ENCODE results near the gene HEATR3. TPM values are rescaled to one million over a fixed set of nuclear protein-coding genes. Genes with fewer than 3 reads are reported as not detected.

Gene HEATR3
- total and polyA plus RNA-seq, 2 of the 8 experiments (the other 6 are each of a cell fraction or from before 2014, with no cell fraction given) = 13.0 to 29.2 TPM

DNA sequence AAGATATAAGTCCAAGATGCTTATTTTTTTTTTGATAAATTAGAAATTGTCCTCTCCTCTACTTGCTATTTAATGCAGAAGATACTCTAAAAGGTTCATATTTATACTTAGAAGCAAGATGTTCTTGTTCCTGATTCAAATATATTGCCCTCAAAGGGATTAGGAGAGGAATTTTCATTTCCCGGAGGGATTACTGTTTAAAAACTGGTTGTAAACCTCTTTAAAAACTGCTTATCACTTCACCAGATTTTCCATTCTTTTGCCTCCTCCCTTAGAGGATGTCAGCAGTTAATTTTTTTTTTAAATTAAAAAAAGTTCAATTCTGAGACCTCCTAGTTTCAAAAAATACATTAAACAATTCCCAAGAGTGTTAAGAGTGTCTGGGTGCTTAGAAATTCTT, 90.2 kb downstream of the HEATR3 start:
- FAIRE-seq = no peak
- peaks cover 0 to 9% (median 7%) of the 10 kb centered on the region in 4 experiments; a peak in 5 of 7 replicates for H3K4me1 ChIP-seq (replicated peaks in 1 of 4; ENCODE audit: control insufficient read depth in 3 of 4, insufficient read depth in 4 of 4, low read length in 3 of 4)
- TF ChIP-seq KDM1A (IDR thresholded peaks at IDR 0.05; ENCODE audit: borderline replicate concordance, low read length) (no peak), CTCF (IDR thresholded peaks at IDR 0.05; ENCODE audit: control extremely low read depth in 1 of 3, insufficient read depth in 1 of 3, low read depth in 1 of 3, low read length in 3 of 3) (no peak), POLR2AphosphoS5 (IDR thresholded peaks at IDR 0.05; ENCODE audit: low read depth, low read length) (no peak), RAD21 (IDR thresholded peaks at IDR 0.05 in 1 of 2, conservative IDR thresholded peaks at IDR 0.05 in 1 of 2; ENCODE audit: low read depth in 2 of 2, low read length in 2 of 2) (no peak), NRF1 (IDR thresholded peaks at IDR 0.05; ENCODE audit: low read depth, low read length) (no peak), TBP (IDR thresholded peaks at IDR 0.05; ENCODE audit: low read depth, low read length) (no peak), CHD2 (IDR thresholded peaks at IDR 0.05; ENCODE audit: low read length) (no peak), NANOG (IDR thresholded peaks at IDR 0.05; ENCODE audit: insufficient read depth, low read depth, low read length, poor library complexity, severe bottlenecking) (no peak), TCF12 (IDR thresholded peaks at IDR 0.05; ENCODE audit: low read depth, low read length) (no peak), SP4 (IDR thresholded peaks at IDR 0.05; ENCODE audit: low read length) (no peak), EGR1 (IDR thresholded peaks at IDR 0.05; ENCODE audit: borderline replicate concordance, low read depth, low read length) (no peak), RFX5 (IDR thresholded peaks at IDR 0.05; ENCODE audit: borderline replicate concordance, low read depth, low read length) (no peak)

More for the DNA sequence above, 90.2 kb downstream of the HEATR3 start:
- no peak overlapping the region for H4K91ac ChIP-seq (replicated peaks; ENCODE audit: insufficient read length, low read length)
- no peak overlapping the region for H3K23ac ChIP-seq (ENCODE audit: insufficient read length)
- H3K27ac ChIP-seq (ENCODE audit: low read depth, low read length) = no peak overlapping the region
- peak overlapping the region in 2 of 4 experiments; percentile 75 to 99; a peak in 2 of 8 replicates for H3K4me3 ChIP-seq (ENCODE audit: extremely low read depth in 1 of 4, insufficient read depth in 2 of 4, low read depth in 3 of 4, low read length in 4 of 4)
- H2AFZ ChIP-seq (ENCODE audit: low read length) = no peak overlapping the region
- H2AK5ac ChIP-seq (ENCODE audit: low read depth, low read length) = no peak overlapping the region
- H2BK5ac ChIP-seq (ENCODE audit: low read depth, low read length) = no peak overlapping the region
- no peak overlapping the region for H4K5ac ChIP-seq (ENCODE audit: insufficient read length, low read depth, low read length)
- no peak overlapping the region for H2BK15ac ChIP-seq (ENCODE audit: low read length)
- H4K8ac ChIP-seq (ENCODE audit: extremely low read depth, insufficient read depth, low read length) = no peak overlapping the region
- no peak for DNase-seq (ENCODE audit: low read depth in 1 of 2, low spot score in 2 of 2)
- H3K27me3 ChIP-seq (replicated peaks in 1 of 4; ENCODE audit: control insufficient read depth in 3 of 4, extremely low read depth in 1 of 4, insufficient read depth in 3 of 4, low read length in 3 of 4) = no peaks in the 10 kb centered on the region
- H2BK20ac ChIP-seq (ENCODE audit: low read length) = no peak overlapping the region
- H2BK12ac ChIP-seq (ENCODE audit: low read depth, low read length) = no peak overlapping the region
- peaks cover 13 to 16% of the 10 kb centered on the region in 2 experiments for H4K20me1 ChIP-seq (replicated peaks in 1 of 2; ENCODE audit: control insufficient read depth in 1 of 2, insufficient read depth in 2 of 2, low read length in 2 of 2)
- H3K56ac ChIP-seq (replicated peaks; ENCODE audit: insufficient read length, low read depth, low read length) = no peak overlapping the region
- CTCF ChIA-PET (ENCODE audit: partially characterized antibody) = interaction anchor here (0.8 to 0.9 kb wide), 2 partner anchors 11 to 15 kb away, joined by 3 read pairs; no protein-coding TSS in a partner anchor
- no peak overlapping the region for H3K4ac ChIP-seq (replicated peaks; ENCODE audit: insufficient read length, low read depth, low read length)
- H3K9me3 ChIP-seq (ENCODE audit: insufficient read depth in 2 of 2, low read depth in 1 of 2, low read length in 1 of 2) = no peaks in the 10 kb centered on the region
- 93% methylated on average over 1 of the region's 1 CpG; no CpG with 5 or more reads in 1 of the 2 experiments for WGBS, 2 experiments (ENCODE audit: extremely low coverage in 1 of 2, insufficient coverage in 1 of 2, insufficient read length in 1 of 2, insufficient replicate concordance in 2 of 2, low coverage in 1 of 2, low lambda C conversion rate in 2 of 2, missing lambda C conversion rate in 1 of 2)
- peaks cover 10% of the 10 kb centered on the region for H3K79me1 ChIP-seq (ENCODE audit: low read depth, low read length)
- POLR2A ChIA-PET (ENCODE audit: partially characterized antibody) = interaction anchor here (0.6 kb wide), 1 partner anchor 109 kb away, joined by 4 read pairs; no protein-coding TSS in a partner anchor
- H3K18ac ChIP-seq (ENCODE audit: extremely low read depth, low read length) = no peak overlapping the region
- H3K23me2 ChIP-seq (ENCODE audit: low read depth, low read length) = peaks cover 14% of the 10 kb centered on the region
- peak overlapping the region in 1 of 2 experiments; percentile 98; a peak in 2 of 4 replicates for H3K4me2 ChIP-seq (ENCODE audit: insufficient read depth in 1 of 2, low read depth in 2 of 2, low read length in 2 of 2)
- no peak overlapping the region for H3K9ac ChIP-seq (replicated peaks in 1 of 4; ENCODE audit: extremely low read depth in 1 of 4, low read depth in 3 of 4, low read length in 3 of 4)
- H3K14ac ChIP-seq (ENCODE audit: insufficient read length) = no peak overlapping the region
- no peaks in the 10 kb centered on the region for H3K36me3 ChIP-seq (ENCODE audit: control insufficient read depth in 2 of 4, insufficient read depth in 4 of 4, low read length in 3 of 4)
- H2BK120ac ChIP-seq (replicated peaks; ENCODE audit: low read depth, low read length) = no peak overlapping the region
- H3K79me2 ChIP-seq (ENCODE audit: control insufficient read depth in 1 of 2, insufficient read depth in 2 of 2, low read length in 2 of 2) = peaks cover 6 to 66% of the 10 kb centered on the region in 2 experiments
